ENCODE measurements around the gene SNED1.

DNA sequence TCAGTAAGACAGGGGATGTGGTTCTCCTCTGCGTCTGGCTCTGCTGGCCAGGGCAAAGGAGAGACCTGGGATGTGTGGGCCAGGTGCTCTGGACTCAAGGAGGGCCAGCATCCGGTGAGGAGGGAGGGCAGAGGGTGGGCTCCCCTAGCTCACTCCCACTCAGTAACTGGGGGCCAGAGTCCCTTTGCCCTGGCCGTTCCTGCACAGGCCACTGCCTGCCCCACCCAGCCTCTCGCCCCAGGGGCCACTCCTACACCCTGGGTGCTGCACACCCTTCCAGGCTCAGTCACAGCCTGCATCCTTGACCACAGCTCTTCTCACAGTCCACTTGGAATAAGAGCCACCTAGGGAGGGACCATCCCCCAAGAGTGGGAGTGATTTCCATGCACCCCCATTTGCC is 41.0 kb downstream of the SNED1 start:
- TF ChIP-seq EZH2 (IDR thresholded peaks at IDR 0.05) (no peak), POLR2AphosphoS5 (IDR thresholded peaks at IDR 0.05; ENCODE audit: borderline replicate concordance, low read depth, low read length) (no peak)
